Nephron progenitor cell (in vitro differentiated cells): ENCODE results near the gene NOL8.

Source experiments
- DNase-seq: peaks from one replicate; pipeline ENCODE4 v3.0.0; 2021
- H3K27ac Mint-ChIP-seq: 2 replicates; pipeline ENCODE4 v1.8.0; 2021; ENCODE audit warnings: mild to moderate bottlenecking, moderate library complexity, mixed read lengths
- H3K27me3 Mint-ChIP-seq: 2 replicates; pipeline ENCODE4 v1.8.0; 2021; ENCODE audit warnings: mild to moderate bottlenecking, low read depth, mixed read lengths; ENCODE audit not compliant: poor library complexity
- H3K36me3 Mint-ChIP-seq: 2 replicates; pipeline ENCODE4 v1.8.0; 2021; ENCODE audit warnings: low read depth, mixed read lengths
- H3K4me1 Mint-ChIP-seq: 2 replicates; pipeline ENCODE4 v1.8.0; 2021; ENCODE audit warnings: mixed read lengths
- H3K4me3 Mint-ChIP-seq: 2 replicates; pipeline ENCODE4 v1.8.0; 2021; ENCODE audit warnings: mild to moderate bottlenecking, moderate library complexity, mixed read lengths
- H3K9me3 Mint-ChIP-seq: 2 replicates; pipeline ENCODE4 v1.8.0; 2021; ENCODE audit warnings: mild to moderate bottlenecking, moderate library complexity, mixed read lengths
- CTCF ChIP-seq: fragments of 200-600 bp; sonication (generic); IDR thresholded peaks from 2 replicates; pipeline ENCODE4 v1.5.0; 2021; ENCODE audit warnings: antibody characterized with exemption

Gene NOL8

GRCh38 chr9:92295240-92295790 lies 29.8 kb downstream of the NOL8 start:
- TF ChIP-seq CTCF, result no peak
- peak overlapping the region; percentile 92 for H3K4me3 Mint-ChIP-seq
- no peak for DNase-seq

GRCh38 chr9:92294297-92294676 lies 30.9 kb downstream of the NOL8 start:
- no peak for TF ChIP-seq CTCF
- no peak for DNase-seq
- Mint-ChIP-seq H3K27ac (peak overlapping the region; percentile 99), H3K4me1 (peaks cover 73% of the 10 kb centered on the region), H3K36me3 (peaks cover 42% of the 10 kb centered on the region), H3K4me3 (peak overlapping the region; percentile 92), H3K27me3 (no peaks in the 10 kb centered on the region), H3K9me3 (peaks cover 11% of the 10 kb centered on the region)

More at GRCh38 chr9:92295240-92295790, 29.8 kb downstream of the NOL8 start:
- peaks cover 9% of the 10 kb centered on the region for H3K9me3 Mint-ChIP-seq
- no peaks in the 10 kb centered on the region for H3K27me3 Mint-ChIP-seq
- peaks cover 79% of the 10 kb centered on the region for H3K4me1 Mint-ChIP-seq
- H3K36me3 Mint-ChIP-seq, result peaks cover 39% of the 10 kb centered on the region
- peak overlapping the region; percentile 93 for H3K27ac Mint-ChIP-seq

- peak; percentile 99 for DNase-seq
- Mint-ChIP-seq H3K36me3 (peaks cover 39% of the 10 kb centered on the region), H3K9me3 (peaks cover 11% of the 10 kb centered on the region), H3K4me1 (peaks cover 67% of the 10 kb centered on the region), H3K27ac (peak within 1 kb of the TSS; percentile 99), H3K4me3 (peak within 1 kb of the TSS; percentile 92), H3K27me3 (no peaks in the 10 kb centered on the region)
- TF ChIP-seq CTCF, result no peak
These were observed 31.5 kb downstream of the NOL8 start, which contains the start of gene IARS1 for GRCh38 chr9:92293452-92294296. Gene IARS1 (minus strand): TSS chr9:92293697. CDS start chr9:92289419, 4,278 bp downstream.

GRCh38 chr9:92293075-92293354 lies 32.1 kb downstream of the NOL8 start:
- Mint-ChIP-seq H3K9me3 (peaks cover 11% of the 10 kb centered on the region), H3K4me1 (peaks cover 60% of the 10 kb centered on the region), H3K36me3 (peaks cover 45% of the 10 kb centered on the region), H3K27ac (peak overlapping the region; percentile 80), H3K27me3 (no peaks in the 10 kb centered on the region), H3K4me3 (peak overlapping the region; percentile 92)
- no peak for DNase-seq
- no peak for TF ChIP-seq CTCF

GRCh38 chr9:92292338-92293074 lies 32.6 kb downstream of the NOL8 start:
- DNase-seq, result peak; percentile 50
- peak overlapping the region; percentile 92 for H3K4me3 Mint-ChIP-seq
- H3K27ac Mint-ChIP-seq, result peak overlapping the region; percentile 80
- no peak for TF ChIP-seq CTCF
- peaks cover 45% of the 10 kb centered on the region for H3K36me3 Mint-ChIP-seq
- H3K27me3 Mint-ChIP-seq, result no peaks in the 10 kb centered on the region
- peaks cover 57% of the 10 kb centered on the region for H3K4me1 Mint-ChIP-seq
- peaks cover 11% of the 10 kb centered on the region for H3K9me3 Mint-ChIP-seq
